ENCODE measurements around the gene CRTAP. TPM values are rescaled to one million over a fixed set of nuclear protein-coding genes. Genes with fewer than 3 reads are reported as not detected.
A peak's percentile ranks its signal among the peaks of the same experiment; 100 is the strongest.
"Not testable (repeated sequence)": the region's sequence is repeated elsewhere in the genome, so short reads cannot be mapped to it uniquely, and the experiment has no call there.

The CRTAP gene
- total RNA-seq, 1 donor = 323 TPM

GRCh38 chr3:33137691-33138090, 23.9 kb downstream of the CRTAP start:
- TF ChIP-seq, protein P1, sequence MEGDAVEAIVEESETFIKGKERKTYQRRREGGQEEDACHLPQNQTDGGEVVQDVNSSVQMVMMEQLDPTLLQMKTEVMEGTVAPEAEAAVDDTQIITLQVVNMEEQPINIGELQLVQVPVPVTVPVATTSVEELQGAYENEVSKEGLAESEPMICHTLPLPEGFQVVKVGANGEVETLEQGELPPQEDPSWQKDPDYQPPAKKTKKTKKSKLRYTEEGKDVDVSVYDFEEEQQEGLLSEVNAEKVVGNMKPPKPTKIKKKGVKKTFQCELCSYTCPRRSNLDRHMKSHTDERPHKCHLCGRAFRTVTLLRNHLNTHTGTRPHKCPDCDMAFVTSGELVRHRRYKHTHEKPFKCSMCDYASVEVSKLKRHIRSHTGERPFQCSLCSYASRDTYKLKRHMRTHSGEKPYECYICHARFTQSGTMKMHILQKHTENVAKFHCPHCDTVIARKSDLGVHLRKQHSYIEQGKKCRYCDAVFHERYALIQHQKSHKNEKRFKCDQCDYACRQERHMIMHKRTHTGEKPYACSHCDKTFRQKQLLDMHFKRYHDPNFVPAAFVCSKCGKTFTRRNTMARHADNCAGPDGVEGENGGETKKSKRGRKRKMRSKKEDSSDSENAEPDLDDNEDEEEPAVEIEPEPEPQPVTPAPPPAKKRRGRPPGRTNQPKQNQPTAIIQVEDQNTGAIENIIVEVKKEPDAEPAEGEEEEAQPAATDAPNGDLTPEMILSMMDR (IDR thresholded peaks at IDR 0.05; ENCODE audit: insufficient read depth, low read length) = no peak
- DNase-seq (ENCODE audit: low read depth) = no peak
- H3K4me3 ChIP-seq (ENCODE audit: low read depth, low read length) = no peak overlapping the region

GRCh38 chr3:33139006-33139623, 25.3 kb downstream of the CRTAP start:
- not testable (repeated sequence) for H3K4me3 ChIP-seq (ENCODE audit: low read depth, low read length); DNase-seq (ENCODE audit: low read depth)

- no peak overlapping the region for H3K4me3 ChIP-seq (ENCODE audit: low read depth, low read length)
- DNase-seq (ENCODE audit: low read depth) = peak; percentile 81
- TF ChIP-seq, protein P1 (IDR thresholded peaks at IDR 0.05; ENCODE audit: insufficient read depth, low read length) = no peak
These were observed 26.2 kb downstream of the CRTAP start for GRCh38 chr3:33139996-33140395.

GRCh38 chr3:33141006-33141405, 27.2 kb downstream of the CRTAP start:
- DNase-seq (ENCODE audit: low read depth) = no peak
- TF ChIP-seq, protein P1 (IDR thresholded peaks at IDR 0.05; ENCODE audit: insufficient read depth, low read length) = no peak
- H3K4me3 ChIP-seq (ENCODE audit: low read depth, low read length) = no peak overlapping the region

- H3K4me3 ChIP-seq (ENCODE audit: low read depth, low read length) = no peak overlapping the region
- DNase-seq (ENCODE audit: low read depth) = no peak
- TF ChIP-seq, protein P1 (IDR thresholded peaks at IDR 0.05; ENCODE audit: insufficient read depth, low read length) = peak; percentile 21
These were observed 30.6 kb downstream of the CRTAP start for GRCh38 chr3:33144433-33144832.

- H3K4me3 ChIP-seq (ENCODE audit: low read depth, low read length) = no peak overlapping the region
- DNase-seq (ENCODE audit: low read depth) = no peak
- TF ChIP-seq, protein P1 (IDR thresholded peaks at IDR 0.05; ENCODE audit: insufficient read depth, low read length) = no peak
These were observed 31.5 kb downstream of the CRTAP start for GRCh38 chr3:33145221-33145900.

DNA sequence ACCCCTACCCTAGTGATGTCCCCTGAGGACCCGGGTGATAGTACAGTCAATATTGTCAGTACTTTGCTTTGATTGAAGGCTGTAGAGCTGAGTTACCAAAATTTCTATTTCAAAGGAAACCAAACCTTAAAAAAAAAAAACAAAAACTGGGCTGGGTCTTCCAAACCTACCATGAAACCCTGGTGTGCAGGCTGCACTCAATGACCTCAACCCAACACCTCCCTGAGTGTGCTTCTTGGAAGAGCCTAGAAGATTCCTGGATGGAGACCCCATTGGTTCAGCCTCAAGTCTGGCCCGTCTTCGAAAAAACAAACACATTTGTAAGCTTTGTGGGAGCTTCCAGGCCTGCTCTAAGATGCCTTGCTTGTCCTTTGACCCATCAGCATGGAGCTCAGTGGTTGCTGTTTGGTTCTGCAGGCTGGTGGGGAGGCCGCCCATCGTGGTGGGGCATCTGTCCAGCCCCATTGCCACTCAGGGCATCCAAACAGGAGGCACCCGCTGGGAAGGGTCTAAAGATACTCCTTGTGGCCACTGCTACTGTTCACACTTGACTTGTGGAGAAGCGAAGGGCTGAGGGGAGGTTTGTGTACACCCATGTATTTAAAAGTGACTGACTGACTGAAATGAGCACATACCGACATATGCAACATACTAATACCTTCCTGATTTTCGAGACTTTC, 32.2 kb downstream of the CRTAP start:
- no peak overlapping the region for H3K4me3 ChIP-seq (ENCODE audit: low read depth, low read length)
- DNase-seq (ENCODE audit: low read depth) = no peak
- TF ChIP-seq, protein P1 (IDR thresholded peaks at IDR 0.05; ENCODE audit: insufficient read depth, low read length) = no peak

Data from fibroblast of the aortic adventitia (primary cell).